Measurements from ENCODE around the gene GTPBP3. TPM values are rescaled to one million over a fixed set of nuclear protein-coding genes. Genes with fewer than 3 reads are reported as not detected.
A peak's percentile ranks its signal among the peaks of the same experiment; 100 is the strongest.

GTPBP3 gene
- total RNA-seq, 1 experiment from 2014 or later = 62.9 TPM

DNA sequence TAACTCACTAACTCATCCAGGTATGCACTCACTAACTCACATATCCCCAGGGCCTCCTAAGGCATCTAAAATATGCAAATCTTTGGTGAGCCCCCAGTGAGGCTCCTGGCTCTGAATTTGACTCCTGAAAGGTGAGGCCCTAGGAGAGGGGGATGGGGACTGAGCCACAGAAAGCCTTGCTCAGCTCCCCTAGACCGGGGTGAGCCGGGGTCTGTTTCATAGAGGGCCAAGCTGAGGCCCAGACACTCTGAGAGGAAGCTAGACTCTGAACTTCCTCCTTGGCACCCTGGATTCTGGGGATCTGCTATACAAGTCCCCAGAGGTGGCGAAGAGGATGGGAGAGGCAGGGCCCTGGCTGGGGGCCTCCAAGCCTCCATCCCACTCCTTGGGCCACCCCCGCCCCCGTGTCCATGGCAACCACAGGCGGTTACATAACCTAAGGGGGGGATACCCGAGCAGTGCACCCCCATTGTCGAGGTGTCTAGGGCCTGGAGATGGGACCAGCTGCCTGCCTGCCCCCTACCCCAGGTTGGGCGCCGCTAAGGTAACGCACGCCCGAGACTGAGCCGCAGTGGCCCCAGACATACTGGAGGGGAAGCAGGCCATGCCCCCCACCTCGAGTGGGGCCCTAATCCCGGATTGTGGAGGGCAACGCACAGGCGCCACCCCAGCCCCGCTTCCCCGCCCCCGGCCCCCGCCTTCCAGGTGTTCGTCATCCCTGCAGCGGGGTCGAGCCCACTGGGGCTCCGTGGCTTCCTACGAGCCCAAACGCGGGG is 34.8 kb upstream of the GTPBP3 start:
- no peak overlapping the region for H3K4ac ChIP-seq (ENCODE audit: low read depth, low read length)
- H2BK12ac ChIP-seq (ENCODE audit: insufficient read length, low read depth, low read length) = no peak overlapping the region
- H3K4me2 ChIP-seq (ENCODE audit: insufficient read depth, insufficient read length, low read length) = peak overlapping the region; percentile 48
- no peaks in the 10 kb centered on the region for H3K79me1 ChIP-seq (ENCODE audit: insufficient read depth, low read depth, low read length, poor library complexity, severe bottlenecking)
- DNase-seq = no peak
- no peak overlapping the region for H2BK5ac ChIP-seq (ENCODE audit: insufficient read length, low read length)
- Mint-ChIP-seq H3K36me3 (ENCODE audit: insufficient read depth in 1 of 3, low read depth in 3 of 3) (peaks cover 13 to 22% (median 17%) of the 10 kb centered on the region in 3 experiments), H3K4me3 (peak overlapping the region; percentile 63 to 76), H3K9me3 (peaks cover 4% of the 10 kb centered on the region in 2 experiments; a peak in 3 of 5 replicates), H3K27me3 (ENCODE audit: low read depth) (no peaks in the 10 kb centered on the region; the same call in 1 of the 2 replicates), H3K4me1 (peaks cover 21 to 35% of the 10 kb centered on the region in 2 experiments), H3K27ac (peak overlapping the region in 1 of 3 experiments; percentile 83; a peak in 1 of 7 replicates)
- H3K18ac ChIP-seq (ENCODE audit: insufficient read length, low read depth, low read length) = no peak overlapping the region
- no peaks in the 10 kb centered on the region for H3K27me3 ChIP-seq (ENCODE audit: insufficient read depth, low read length)
- H3T11ph ChIP-seq (ENCODE audit: low read length) = no peak overlapping the region
- H4K91ac ChIP-seq (ENCODE audit: insufficient read length, low read depth, low read length) = no peak overlapping the region
- H3K27ac ChIP-seq (ENCODE audit: insufficient read length, low read depth, low read length) = no peak overlapping the region
- WGBS (ENCODE audit: extremely low coverage, insufficient read length, low lambda C conversion rate) = no CpG with 5 or more reads among the region's 29 CpGs
- H3K79me2 ChIP-seq (ENCODE audit: insufficient read depth, low read length) = no peaks in the 10 kb centered on the region
- 0 out of 2 replicates have a peak overlapping the region, but pooled peaks have one; percentile 14 for H3K14ac ChIP-seq (ENCODE audit: insufficient read depth, low read length)
- peaks cover 3% of the 10 kb centered on the region; the same call in 1 of the 2 replicates for H3K4me1 ChIP-seq (ENCODE audit: insufficient read depth, low read length)
- H2BK120ac ChIP-seq (ENCODE audit: low read depth, low read length, poor library complexity, severe bottlenecking) = no peak overlapping the region
- H2BK15ac ChIP-seq (ENCODE audit: low read depth, low read length) = no peak overlapping the region
- no peak overlapping the region for H2AK5ac ChIP-seq (ENCODE audit: insufficient read length, low read length)
- no peak overlapping the region for H3K9ac ChIP-seq (ENCODE audit: extremely low read depth, insufficient read length, low read length)
- H3K9me3 ChIP-seq (ENCODE audit: control insufficient read depth, low read depth, low read length) = no peaks in the 10 kb centered on the region
- H3K56ac ChIP-seq (ENCODE audit: insufficient read length, low read depth, low read length) = no peak overlapping the region
- no peak overlapping the region for H4K5ac ChIP-seq (ENCODE audit: insufficient read length, low read depth, low read length)
- peaks cover 6% of the 10 kb centered on the region for H3K23me2 ChIP-seq (ENCODE audit: insufficient read length, low read depth, low read length, poor library complexity, severe bottlenecking)
- no peak overlapping the region for H2BK20ac ChIP-seq (ENCODE audit: low read depth, low read length, poor library complexity, severe bottlenecking)
- no peak overlapping the region for H4K8ac ChIP-seq (replicated peaks; ENCODE audit: insufficient read length, low read depth, low read length)
- no peak overlapping the region for H2AFZ ChIP-seq (ENCODE audit: low read length)
- TF ChIP-seq, protein P1, sequence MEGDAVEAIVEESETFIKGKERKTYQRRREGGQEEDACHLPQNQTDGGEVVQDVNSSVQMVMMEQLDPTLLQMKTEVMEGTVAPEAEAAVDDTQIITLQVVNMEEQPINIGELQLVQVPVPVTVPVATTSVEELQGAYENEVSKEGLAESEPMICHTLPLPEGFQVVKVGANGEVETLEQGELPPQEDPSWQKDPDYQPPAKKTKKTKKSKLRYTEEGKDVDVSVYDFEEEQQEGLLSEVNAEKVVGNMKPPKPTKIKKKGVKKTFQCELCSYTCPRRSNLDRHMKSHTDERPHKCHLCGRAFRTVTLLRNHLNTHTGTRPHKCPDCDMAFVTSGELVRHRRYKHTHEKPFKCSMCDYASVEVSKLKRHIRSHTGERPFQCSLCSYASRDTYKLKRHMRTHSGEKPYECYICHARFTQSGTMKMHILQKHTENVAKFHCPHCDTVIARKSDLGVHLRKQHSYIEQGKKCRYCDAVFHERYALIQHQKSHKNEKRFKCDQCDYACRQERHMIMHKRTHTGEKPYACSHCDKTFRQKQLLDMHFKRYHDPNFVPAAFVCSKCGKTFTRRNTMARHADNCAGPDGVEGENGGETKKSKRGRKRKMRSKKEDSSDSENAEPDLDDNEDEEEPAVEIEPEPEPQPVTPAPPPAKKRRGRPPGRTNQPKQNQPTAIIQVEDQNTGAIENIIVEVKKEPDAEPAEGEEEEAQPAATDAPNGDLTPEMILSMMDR (conservative IDR thresholded peaks at IDR 0.05) = no peak
- no peak overlapping the region for H3K23ac ChIP-seq (ENCODE audit: insufficient read length, low read depth, low read length)
- H4K20me1 ChIP-seq (ENCODE audit: control insufficient read depth, insufficient read depth, insufficient read length) = no peaks in the 10 kb centered on the region

All from H9 (cell line).